ENCODE results near the gene CDC42EP2.

CDC42EP2 gene

GRCh38 chr11:65288706-65289536 is 25.7 kb upstream of the CDC42EP2 start:
- Mint-ChIP-seq H3K36me3 (ENCODE audit: low read depth) (peaks cover 51% of the 10 kb centered on the region), H3K27me3 (ENCODE audit: low read depth) (no peaks in the 10 kb centered on the region), H3K4me3 (no peak overlapping the region), H3K9me3 (no peaks in the 10 kb centered on the region), H3K27ac (peak overlapping the region; percentile 28 to 35 (median 34)), H3K4me1 (peaks cover 41% of the 10 kb centered on the region)
- TF ChIP-seq, protein P1, sequence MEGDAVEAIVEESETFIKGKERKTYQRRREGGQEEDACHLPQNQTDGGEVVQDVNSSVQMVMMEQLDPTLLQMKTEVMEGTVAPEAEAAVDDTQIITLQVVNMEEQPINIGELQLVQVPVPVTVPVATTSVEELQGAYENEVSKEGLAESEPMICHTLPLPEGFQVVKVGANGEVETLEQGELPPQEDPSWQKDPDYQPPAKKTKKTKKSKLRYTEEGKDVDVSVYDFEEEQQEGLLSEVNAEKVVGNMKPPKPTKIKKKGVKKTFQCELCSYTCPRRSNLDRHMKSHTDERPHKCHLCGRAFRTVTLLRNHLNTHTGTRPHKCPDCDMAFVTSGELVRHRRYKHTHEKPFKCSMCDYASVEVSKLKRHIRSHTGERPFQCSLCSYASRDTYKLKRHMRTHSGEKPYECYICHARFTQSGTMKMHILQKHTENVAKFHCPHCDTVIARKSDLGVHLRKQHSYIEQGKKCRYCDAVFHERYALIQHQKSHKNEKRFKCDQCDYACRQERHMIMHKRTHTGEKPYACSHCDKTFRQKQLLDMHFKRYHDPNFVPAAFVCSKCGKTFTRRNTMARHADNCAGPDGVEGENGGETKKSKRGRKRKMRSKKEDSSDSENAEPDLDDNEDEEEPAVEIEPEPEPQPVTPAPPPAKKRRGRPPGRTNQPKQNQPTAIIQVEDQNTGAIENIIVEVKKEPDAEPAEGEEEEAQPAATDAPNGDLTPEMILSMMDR (IDR thresholded peaks at IDR 0.05; ENCODE audit: unreplicated experiment in 3 of 3) = no peak

GRCh38 chr11:65290448-65291165 is 24.1 kb upstream of the CDC42EP2 start:
- TF ChIP-seq, protein P1 (IDR thresholded peaks at IDR 0.05; ENCODE audit: unreplicated experiment in 3 of 3) = no peak
- Mint-ChIP-seq H3K4me1 (peaks cover 58% of the 10 kb centered on the region), H3K36me3 (ENCODE audit: low read depth) (peaks cover 65% of the 10 kb centered on the region), H3K4me3 (peak overlapping the region in 2 of 3 experiments; percentile 56 to 72), H3K27me3 (ENCODE audit: low read depth) (no peaks in the 10 kb centered on the region), H3K9me3 (no peaks in the 10 kb centered on the region), H3K27ac (peak overlapping the region; percentile 97 to 99 (median 98))

GRCh38 chr11:65291613-65292012 is 23.1 kb upstream of the CDC42EP2 start:
- TF ChIP-seq, protein P1 (IDR thresholded peaks at IDR 0.05; ENCODE audit: unreplicated experiment in 3 of 3) = no peak
- H3K4me3 Mint-ChIP-seq = peak overlapping the region; percentile 7 to 70 (median 41)
- no peaks in the 10 kb centered on the region for H3K9me3 Mint-ChIP-seq
- H3K27me3 Mint-ChIP-seq (ENCODE audit: low read depth) = no peaks in the 10 kb centered on the region
- H3K4me1 Mint-ChIP-seq = peaks cover 67% of the 10 kb centered on the region
- peaks cover 65% of the 10 kb centered on the region for H3K36me3 Mint-ChIP-seq (ENCODE audit: low read depth)
- peak overlapping the region; percentile 97 to 99 (median 98) for H3K27ac Mint-ChIP-seq

DNA sequence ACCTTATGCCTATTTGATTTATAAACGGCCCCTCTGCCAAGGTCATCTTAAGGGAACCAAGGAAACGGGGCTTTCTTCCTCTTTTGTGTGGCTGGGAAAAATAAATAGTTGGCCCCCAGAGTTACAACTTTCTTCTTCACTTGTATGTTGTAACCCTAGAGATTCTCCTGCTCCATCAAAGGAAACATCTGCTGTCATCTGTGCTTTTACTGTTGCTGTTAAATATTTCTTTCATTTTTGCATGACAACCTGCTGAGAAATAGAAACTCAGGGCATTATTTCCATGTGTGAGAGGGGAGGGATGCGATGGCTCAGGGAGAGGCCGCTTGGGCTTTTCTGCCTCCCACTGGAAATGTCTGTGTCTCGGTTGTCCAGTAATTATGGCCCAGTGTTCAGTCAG is 21.8 kb upstream of the CDC42EP2 start:
- no peaks in the 10 kb centered on the region for H3K9me3 Mint-ChIP-seq
- H3K27me3 Mint-ChIP-seq (ENCODE audit: low read depth) = no peaks in the 10 kb centered on the region
- TF ChIP-seq, protein P1 (IDR thresholded peaks at IDR 0.05; ENCODE audit: unreplicated experiment in 3 of 3) = no peak
- H3K4me1 Mint-ChIP-seq = peaks cover 76% of the 10 kb centered on the region
- H3K36me3 Mint-ChIP-seq (ENCODE audit: low read depth) = peaks cover 56% of the 10 kb centered on the region
- H3K4me3 Mint-ChIP-seq = peak overlapping the region; percentile 15 to 65 (median 17)
- peak overlapping the region; percentile 97 to 99 (median 98) for H3K27ac Mint-ChIP-seq

DNA sequence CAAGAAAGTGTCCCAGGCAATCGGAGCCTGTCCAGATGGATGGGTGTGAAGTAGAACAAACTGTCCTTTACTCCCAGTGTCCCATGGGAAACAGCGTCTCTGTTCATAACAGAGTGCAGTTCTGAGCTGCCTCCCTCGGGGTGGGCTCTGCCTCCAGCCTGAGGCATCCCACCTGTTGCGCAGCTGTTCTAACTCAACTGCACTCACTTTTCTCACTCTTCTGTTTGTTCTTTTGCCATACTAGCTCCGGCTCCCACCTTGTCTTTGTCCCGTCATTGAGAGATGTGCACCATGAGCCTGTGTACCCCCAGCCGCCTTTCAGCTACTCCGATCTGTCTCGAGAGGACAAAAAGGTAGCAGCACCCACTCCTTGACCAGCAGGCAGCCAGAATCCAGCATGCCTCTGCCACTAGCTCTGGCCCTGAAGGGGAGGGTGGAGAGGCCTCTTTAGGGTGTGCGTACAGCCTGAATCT is 20.7 kb upstream of the CDC42EP2 start:
- Mint-ChIP-seq H3K4me1 (peaks cover 87% of the 10 kb centered on the region), H3K4me3 (peak overlapping the region; percentile 70 to 84 (median 83)), H3K36me3 (ENCODE audit: low read depth) (peaks cover 51% of the 10 kb centered on the region), H3K27ac (peak overlapping the region; percentile 98 to 99 (median 99)), H3K9me3 (no peaks in the 10 kb centered on the region), H3K27me3 (ENCODE audit: low read depth) (no peaks in the 10 kb centered on the region)
- TF ChIP-seq, protein P1 (IDR thresholded peaks at IDR 0.05; ENCODE audit: unreplicated experiment in 3 of 3) = no peak
